GM19023 (cell line): ENCODE results near the gene PBX3.
"Not testable (repeated sequence)": the region's sequence is repeated elsewhere in the genome, so short reads cannot be mapped to it uniquely, and the experiment has no call there.

Source experiments
- ATAC-seq: cut with Tn5 transposase; IDR thresholded peaks from one replicate; pipeline ENCODE4 v1.9.1; 2021; ENCODE audit warnings: mild to moderate bottlenecking, moderate library complexity; ENCODE audit not compliant: unreplicated experiment

Gene PBX3

GRCh38 chr9:125820100-125820804 is 73.1 kb downstream of the PBX3 start:
- ATAC-seq: no peak

GRCh38 chr9:125821078-125821477 is 73.9 kb downstream of the PBX3 start:
- no peak for ATAC-seq

- no peak for ATAC-seq
These were observed 75.0 kb downstream of the PBX3 start for GRCh38 chr9:125822160-125822559.

- no peak for ATAC-seq
These were observed 75.7 kb downstream of the PBX3 start for GRCh38 chr9:125822902-125823301.

DNA sequence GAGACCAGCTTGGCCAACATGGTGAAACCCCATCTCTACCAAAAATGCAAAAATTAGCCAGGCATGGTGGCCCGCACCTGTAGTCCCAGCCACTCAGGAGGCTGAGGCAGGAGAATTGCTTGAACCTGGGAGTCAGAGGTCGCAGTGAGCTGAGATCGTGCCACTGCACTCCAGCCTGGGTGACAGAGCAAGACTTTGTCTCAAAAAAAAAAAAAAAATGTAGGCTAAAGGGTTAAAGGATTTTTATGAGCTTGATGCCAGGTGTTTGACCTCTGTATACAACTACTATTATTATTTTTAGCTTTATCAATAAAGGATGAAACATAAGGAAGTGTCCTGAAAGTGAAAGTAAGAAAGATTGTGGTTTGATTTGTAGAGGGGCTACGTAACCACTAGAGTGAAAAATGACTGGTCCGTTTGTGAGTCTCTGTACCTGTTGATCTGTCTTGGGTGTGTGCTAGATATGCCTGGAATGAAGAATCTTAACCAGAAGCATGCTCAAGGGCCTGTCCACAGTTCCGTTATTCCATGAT is 76.8 kb downstream of the PBX3 start:
- not testable (repeated sequence) for ATAC-seq

DNA sequence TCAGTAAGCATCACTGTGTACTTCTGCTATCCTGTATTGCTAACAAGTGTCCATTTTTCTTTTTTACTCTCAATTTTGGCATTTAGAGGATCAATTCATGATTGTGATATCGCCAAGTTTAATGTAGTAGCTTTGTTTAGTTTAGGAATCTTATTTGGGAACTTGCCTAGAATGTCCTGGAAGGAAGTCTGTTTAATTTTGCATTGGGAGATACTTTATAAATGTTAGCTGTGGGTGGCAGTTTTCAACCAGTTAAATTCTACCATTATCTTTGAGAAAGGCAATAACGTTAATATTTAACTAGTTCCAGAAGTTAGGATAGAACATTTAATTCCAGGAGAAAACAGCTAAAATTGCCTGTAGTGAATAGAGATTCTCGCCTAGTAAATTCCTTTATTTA is 78.6 kb downstream of the PBX3 start:
- no peak for ATAC-seq

GRCh38 chr9:125826850-125827249 is 79.7 kb downstream of the PBX3 start:
- no peak for ATAC-seq

GRCh38 chr9:125829743-125830142 is 82.6 kb downstream of the PBX3 start:
- no peak for ATAC-seq

DNA sequence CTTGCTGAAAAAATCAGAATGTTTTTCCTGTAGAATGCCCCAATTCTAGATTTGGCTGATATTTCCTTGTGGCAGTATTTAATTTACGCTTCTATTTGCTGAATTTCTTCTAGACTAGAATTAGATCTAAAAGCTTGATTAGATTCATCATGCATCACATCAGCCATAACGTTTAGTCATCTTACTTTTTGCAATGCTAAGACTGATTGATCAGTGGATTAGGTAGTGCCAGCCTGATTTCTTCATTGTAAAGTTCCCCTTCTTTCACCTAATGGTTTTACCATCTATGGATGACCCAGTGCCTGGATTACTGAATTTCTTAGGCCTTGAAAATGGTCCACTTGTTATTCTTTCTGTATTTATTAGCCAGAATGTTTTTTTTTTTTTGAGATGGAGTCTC is 83.9 kb downstream of the PBX3 start:
- ATAC-seq: no peak

DNA sequence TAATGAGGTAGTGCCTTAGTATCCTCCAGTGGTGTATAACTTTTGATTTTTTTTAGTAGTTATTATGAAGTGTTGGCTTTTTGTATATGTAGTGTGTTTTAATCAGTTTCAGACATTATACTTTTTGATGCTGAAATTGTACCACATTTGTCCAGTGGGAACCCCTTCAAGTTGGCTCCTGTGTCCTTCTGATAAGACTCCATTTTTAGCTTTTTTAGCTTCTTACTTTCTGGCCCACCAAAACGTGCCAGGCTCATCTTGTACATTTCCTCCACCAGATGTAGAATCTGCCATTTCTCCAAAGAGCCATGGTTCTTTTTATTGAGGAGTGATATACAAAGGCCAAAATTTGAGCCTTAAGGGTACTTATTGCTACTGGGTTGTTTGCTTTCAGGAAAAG is 84.4 kb downstream of the PBX3 start:
- ATAC-seq: no peak

GRCh38 chr9:125835655-125836054 is 88.5 kb downstream of the PBX3 start:
- no peak for ATAC-seq

DNA sequence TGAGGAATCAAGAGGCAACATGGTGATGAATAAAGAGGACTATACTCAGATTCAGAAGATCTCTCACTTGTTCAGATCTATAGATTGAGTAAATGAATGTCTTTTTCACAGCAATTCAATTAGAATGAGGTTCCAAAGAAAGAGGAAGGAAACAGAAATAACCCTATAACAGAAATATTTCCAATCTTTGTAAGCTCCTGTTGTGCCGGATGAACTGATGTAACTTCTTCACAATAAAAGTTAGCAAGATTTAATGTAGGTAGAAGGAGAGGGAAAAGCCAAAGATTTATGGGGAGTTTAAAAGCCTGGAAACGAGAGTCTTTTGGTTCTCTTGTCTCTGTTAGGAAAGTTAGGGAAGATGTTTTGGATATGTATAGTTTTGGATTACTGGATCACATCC is 92.1 kb downstream of the PBX3 start:
- ATAC-seq: no peak

DNA sequence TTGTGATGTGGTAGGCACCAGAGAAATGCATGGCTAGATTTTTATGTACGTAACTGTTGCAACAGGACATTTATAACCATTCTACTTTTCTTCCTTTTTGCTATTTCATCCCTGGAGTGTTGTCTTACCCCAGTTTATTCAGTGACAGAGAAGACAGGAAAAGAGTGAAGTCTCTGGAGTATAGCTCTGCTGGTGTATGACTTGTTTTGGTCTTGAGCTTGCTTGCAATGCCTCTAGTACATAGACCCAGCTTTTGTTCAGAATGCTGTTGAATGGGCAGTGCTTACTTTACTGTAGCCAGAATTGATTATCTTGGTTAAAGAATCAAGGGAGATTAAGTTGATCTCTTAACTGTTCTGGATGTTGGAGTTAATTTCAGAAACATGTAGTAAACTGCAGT is 94.3 kb downstream of the PBX3 start:
- ATAC-seq: no peak

GRCh38 chr9:125842242-125842641 is 95.1 kb downstream of the PBX3 start:
- ATAC-seq: no peak

DNA sequence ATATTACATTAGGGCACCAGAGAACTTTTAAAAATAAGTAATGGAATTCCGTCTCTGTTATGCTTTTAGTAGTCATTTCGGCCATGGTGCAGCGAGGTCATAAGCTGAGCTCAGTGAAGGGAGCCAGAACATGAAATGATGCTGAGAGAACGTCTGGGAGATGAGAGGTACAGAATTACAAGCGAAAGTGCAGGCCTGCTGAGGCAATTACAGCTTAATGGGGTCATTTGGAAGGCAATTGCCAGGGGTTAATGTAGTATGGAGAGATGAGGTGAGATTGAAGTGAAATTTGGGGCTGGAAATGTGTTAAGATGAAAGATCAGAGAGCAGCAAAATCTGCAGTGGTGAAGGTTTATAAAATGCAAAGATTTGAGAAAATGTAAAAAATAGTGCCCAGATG is 96.5 kb downstream of the PBX3 start:
- ATAC-seq: no peak

DNA sequence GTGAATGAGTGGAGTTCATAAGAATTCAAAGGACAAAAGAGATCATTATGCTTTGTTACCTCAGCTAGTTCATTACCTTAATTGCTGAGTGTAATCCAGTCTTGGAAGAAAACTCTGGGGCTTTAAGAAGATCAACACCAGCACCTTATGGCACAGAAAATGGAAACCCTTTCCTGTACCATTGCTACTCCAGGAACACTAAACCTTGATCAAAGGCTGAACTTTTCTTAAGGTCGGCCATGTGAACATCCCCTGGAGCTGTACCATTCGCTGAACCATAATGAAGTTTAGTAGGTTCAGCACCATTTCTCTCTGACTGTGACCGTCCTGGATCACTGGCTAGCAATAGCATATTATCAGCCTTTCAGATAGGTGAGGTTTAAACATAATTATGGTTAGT is 97.4 kb downstream of the PBX3 start:
- no peak for ATAC-seq

GRCh38 chr9:125845271-125845808 is 98.2 kb downstream of the PBX3 start:
- no peak for ATAC-seq

DNA sequence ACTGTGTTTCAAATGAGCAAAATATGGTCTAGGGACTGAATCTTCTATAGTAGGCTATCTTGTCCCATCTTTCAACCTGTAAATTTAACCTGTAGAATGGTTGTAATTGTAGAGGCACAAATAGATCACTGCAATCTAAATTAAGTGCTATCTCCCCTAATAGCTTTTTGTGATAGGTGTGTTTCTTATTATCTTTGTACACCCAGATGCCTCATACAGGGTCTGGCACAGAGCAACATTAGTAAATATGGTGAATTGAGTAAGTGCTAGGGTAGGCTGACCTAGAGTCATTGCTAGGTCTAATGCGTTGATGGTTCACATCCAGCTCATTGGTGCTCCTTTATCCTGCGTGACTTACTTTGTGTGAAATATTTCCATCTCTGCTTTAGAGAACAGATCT is 100.6 kb downstream of the PBX3 start:
- no peak for ATAC-seq

DNA sequence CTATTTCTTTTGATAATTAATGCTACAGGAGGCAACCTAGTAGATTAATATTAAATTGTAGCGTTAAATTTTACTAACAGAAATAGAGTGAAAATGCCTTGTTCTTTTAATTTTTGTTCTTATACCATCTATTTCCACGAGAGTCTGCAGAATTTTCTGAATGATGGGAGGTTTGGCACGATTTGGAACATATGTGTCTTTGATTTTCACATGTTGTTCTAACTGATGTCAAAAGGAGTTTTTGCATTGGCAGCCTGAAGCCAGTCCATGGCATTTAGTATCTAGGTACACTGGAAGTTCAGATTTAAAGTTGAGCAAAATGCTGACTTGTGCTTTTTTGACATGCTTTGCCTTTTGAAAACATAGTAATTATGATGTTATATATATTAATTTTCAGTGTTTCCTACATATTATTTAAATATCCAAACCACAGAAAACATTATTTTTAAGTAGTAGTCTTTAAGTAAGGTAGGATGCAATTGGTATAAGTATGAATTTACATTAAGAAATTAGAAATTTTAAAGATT is 103.0 kb downstream of the PBX3 start:
- ATAC-seq: no peak

DNA sequence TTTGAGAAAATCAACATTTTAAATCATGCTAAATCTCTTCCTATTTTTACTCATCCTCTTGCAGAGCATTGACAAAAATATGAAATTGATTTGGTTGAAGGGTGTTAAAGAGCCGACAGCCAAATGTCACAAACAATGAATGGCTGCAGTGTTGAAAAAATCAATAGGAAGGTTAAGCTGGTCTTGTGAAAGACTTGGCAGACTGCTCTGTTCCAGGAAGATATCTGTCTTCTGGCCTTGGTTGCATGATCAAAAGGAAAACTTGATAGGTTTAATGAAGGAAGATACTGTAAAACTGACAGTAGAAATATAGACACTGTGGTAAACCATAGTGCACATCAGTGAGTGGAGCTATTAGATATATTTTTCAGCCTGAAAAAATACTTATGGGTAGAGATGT is 103.6 kb downstream of the PBX3 start:
- no peak for ATAC-seq

- ATAC-seq: no peak
These were observed 104.8 kb downstream of the PBX3 start for GRCh38 chr9:125851979-125852378.

- ATAC-seq: no peak
These were observed 105.2 kb downstream of the PBX3 start for GRCh38 chr9:125852386-125852785.
